ENCODE measurements around the gene PAM. TPM values are rescaled to one million over a fixed set of nuclear protein-coding genes. Genes with fewer than 3 reads are reported as not detected.

Gene PAM
- total RNA-seq, 2 donors from 2014 or later: 32.9 to 38.2 TPM

GRCh38 chr5:102767862-102768261 is 12.8 kb downstream of the PAM start:
- no peaks in the 10 kb centered on the region for H3K36me3 ChIP-seq (ENCODE audit: control insufficient read depth, insufficient read depth, low read length)
- Mint-ChIP-seq H3K36me3 (ENCODE audit: low read depth) (no peaks in the 10 kb centered on the region), H3K9me3 (no peaks in the 10 kb centered on the region), H3K4me3 (no peak overlapping the region), H3K27me3 (ENCODE audit: insufficient read depth) (no peaks in the 10 kb centered on the region), H3K4me1 (peaks cover 9% of the 10 kb centered on the region), H3K27ac (no peak overlapping the region)
- no peaks in the 10 kb centered on the region for H3K9me3 ChIP-seq (ENCODE audit: control insufficient read depth, low read length)
- no peak for TF ChIP-seq CTCF (conservative IDR thresholded peaks at IDR 0.05)
- no peak overlapping the region for H3K4me3 ChIP-seq (ENCODE audit: low read length)
- H3K27me3 ChIP-seq (ENCODE audit: control insufficient read depth, insufficient read depth, low read length, poor library complexity, severe bottlenecking): no peaks in the 10 kb centered on the region
- H3K4me1 ChIP-seq (ENCODE audit: control insufficient read depth, insufficient read depth, low read length): no peaks in the 10 kb centered on the region
- no peak for DNase-seq
- H3K27ac ChIP-seq (ENCODE audit: low read depth, low read length): no peak overlapping the region
- 89 to 100% methylated on average over 1 to 2 of the region's 2 CpGs for WGBS, 2 experiments (ENCODE audit: insufficient coverage in 1 of 2, insufficient read length in 1 of 2)
- H3K9ac ChIP-seq (ENCODE audit: extremely low read depth, low read length, poor library complexity, severe bottlenecking): no peak overlapping the region

GRCh38 chr5:102770803-102771202 is 15.7 kb downstream of the PAM start:
- Mint-ChIP-seq H3K4me3 (no peak overlapping the region), H3K36me3 (ENCODE audit: low read depth) (no peaks in the 10 kb centered on the region), H3K9me3 (no peaks in the 10 kb centered on the region), H3K27me3 (ENCODE audit: insufficient read depth) (no peaks in the 10 kb centered on the region), H3K27ac (no peak overlapping the region), H3K4me1 (peaks cover 5% of the 10 kb centered on the region)
- DNase-seq: no peak
- 80% methylated on average over 3 of the region's 3 CpGs; no CpG with 5 or more reads in 1 of the 2 experiments for WGBS, 2 experiments (ENCODE audit: insufficient coverage in 1 of 2, insufficient read length in 1 of 2)
- Histone ChIP-seq H3K4me3 (ENCODE audit: low read length) (no peak overlapping the region), H3K27me3 (ENCODE audit: control insufficient read depth, insufficient read depth, low read length, poor library complexity, severe bottlenecking) (no peaks in the 10 kb centered on the region), H3K4me1 (ENCODE audit: control insufficient read depth, insufficient read depth, low read length) (no peaks in the 10 kb centered on the region), H3K9ac (ENCODE audit: extremely low read depth, low read length, poor library complexity, severe bottlenecking) (no peak overlapping the region), H3K9me3 (ENCODE audit: control insufficient read depth, low read length) (no peaks in the 10 kb centered on the region), H3K27ac (ENCODE audit: low read depth, low read length) (no peak overlapping the region), H3K36me3 (ENCODE audit: control insufficient read depth, insufficient read depth, low read length) (no peaks in the 10 kb centered on the region)
- TF ChIP-seq CTCF (conservative IDR thresholded peaks at IDR 0.05): no peak

- no peak for TF ChIP-seq CTCF (conservative IDR thresholded peaks at IDR 0.05)
- H3K27ac Mint-ChIP-seq: no peak overlapping the region
- Histone ChIP-seq H3K36me3 (ENCODE audit: control insufficient read depth, insufficient read depth, low read length) (no peaks in the 10 kb centered on the region), H3K4me3 (ENCODE audit: low read length) (no peak overlapping the region), H3K27ac (ENCODE audit: low read depth, low read length) (no peak overlapping the region), H3K9ac (ENCODE audit: extremely low read depth, low read length, poor library complexity, severe bottlenecking) (no peak overlapping the region), H3K27me3 (ENCODE audit: control insufficient read depth, insufficient read depth, low read length, poor library complexity, severe bottlenecking) (no peaks in the 10 kb centered on the region), H3K9me3 (ENCODE audit: control insufficient read depth, low read length) (no peaks in the 10 kb centered on the region), H3K4me1 (ENCODE audit: control insufficient read depth, insufficient read depth, low read length) (no peaks in the 10 kb centered on the region)
- no peaks in the 10 kb centered on the region for H3K27me3 Mint-ChIP-seq (ENCODE audit: insufficient read depth)
- no peak overlapping the region for H3K4me3 Mint-ChIP-seq
- H3K36me3 Mint-ChIP-seq (ENCODE audit: low read depth): no peaks in the 10 kb centered on the region
- peaks cover 5% of the 10 kb centered on the region for H3K4me1 Mint-ChIP-seq
- DNase-seq: no peak
- no peaks in the 10 kb centered on the region for H3K9me3 Mint-ChIP-seq
Observed at GRCh38 chr5:102771435-102771834, 16.3 kb downstream of the PAM start.
